ENCODE data around the gene FCN3.
A peak's percentile ranks its signal among the peaks of the same experiment; 100 is the strongest.

FCN3 gene

DNA sequence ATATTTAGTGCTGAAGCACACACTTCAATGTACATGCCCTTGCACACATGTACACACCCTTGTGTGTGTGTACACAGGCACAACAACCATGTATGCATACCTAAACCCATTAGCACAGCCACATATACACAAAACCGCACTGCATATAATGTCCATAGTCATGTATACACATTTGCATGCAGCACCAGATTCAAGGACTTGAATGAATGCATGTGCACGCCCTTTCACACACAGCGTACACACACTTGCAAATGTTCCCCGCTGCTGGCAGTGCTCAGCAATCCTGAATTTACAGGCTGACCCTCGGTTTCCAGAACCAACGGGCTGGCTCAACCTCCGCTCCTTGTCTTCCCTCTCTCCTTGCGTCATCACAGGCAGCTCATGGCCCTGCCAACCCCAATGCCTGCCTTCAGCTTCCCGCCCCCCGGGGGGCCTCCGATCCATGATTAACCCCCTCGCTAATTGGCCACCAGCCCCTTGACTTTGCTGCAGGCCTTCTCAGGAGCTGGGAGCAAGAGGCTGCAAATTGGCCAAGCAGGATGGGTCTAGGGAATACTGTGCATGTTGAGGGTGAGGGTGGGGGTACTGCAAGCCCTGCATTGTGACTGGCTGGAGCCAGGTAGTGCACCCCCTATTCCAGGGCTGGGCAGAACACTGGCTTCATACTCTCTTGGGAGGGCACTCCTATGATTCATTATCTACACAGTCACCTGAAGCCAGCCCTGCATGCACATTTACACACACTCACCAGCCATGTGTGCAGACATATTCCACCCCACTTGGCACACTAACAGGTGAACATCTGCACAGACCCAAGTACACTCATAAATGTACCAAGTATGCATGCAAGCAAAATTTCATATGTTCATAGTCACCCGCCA lies 25.7 kb upstream of the FCN3 start:
- no peak overlapping the region for H3K4me3 ChIP-seq (ENCODE audit: low read length)
- DNase-seq (ENCODE audit: low read depth), result no peak
- TF ChIP-seq CTCF (IDR thresholded peaks at IDR 0.05; ENCODE audit: insufficient read depth, low read depth, low read length, missing control alignments), result no peak

- no peak overlapping the region for H3K4me3 ChIP-seq (ENCODE audit: low read length)
- no peak for DNase-seq (ENCODE audit: low read depth)
- TF ChIP-seq CTCF (IDR thresholded peaks at IDR 0.05; ENCODE audit: insufficient read depth, low read depth, low read length, missing control alignments), result no peak
These were observed 24.8 kb upstream of the FCN3 start for GRCh38 chr1:27399251-27400025.

GRCh38 chr1:27398405-27399149 lies 24.0 kb upstream of the FCN3 start:
- DNase-seq (ENCODE audit: low read depth), result no peak
- TF ChIP-seq CTCF (IDR thresholded peaks at IDR 0.05; ENCODE audit: insufficient read depth, low read depth, low read length, missing control alignments), result no peak
- no peak overlapping the region for H3K4me3 ChIP-seq (ENCODE audit: low read length)

- H3K4me3 ChIP-seq (ENCODE audit: low read length), result no peak overlapping the region
- DNase-seq (ENCODE audit: low read depth), result no peak
- TF ChIP-seq CTCF (IDR thresholded peaks at IDR 0.05; ENCODE audit: insufficient read depth, low read depth, low read length, missing control alignments), result no peak
These were observed 23.1 kb upstream of the FCN3 start for GRCh38 chr1:27397749-27398148.

- no peak overlapping the region for H3K4me3 ChIP-seq (ENCODE audit: low read length)
- no peak for DNase-seq (ENCODE audit: low read depth)
- TF ChIP-seq CTCF (IDR thresholded peaks at IDR 0.05; ENCODE audit: insufficient read depth, low read depth, low read length, missing control alignments), result no peak
These were observed 22.5 kb upstream of the FCN3 start for GRCh38 chr1:27397110-27397509.

GRCh38 chr1:27395441-27396195 lies 21.0 kb upstream of the FCN3 start:
- peak; percentile 92 for TF ChIP-seq CTCF (IDR thresholded peaks at IDR 0.05; ENCODE audit: insufficient read depth, low read depth, low read length, missing control alignments)
- peak; percentile 67 for DNase-seq (ENCODE audit: low read depth)
- no peak overlapping the region for H3K4me3 ChIP-seq (ENCODE audit: low read length)
